ENCODE measurements around the gene MICA.
A peak's percentile ranks its signal among the peaks of the same experiment; 100 is the strongest.

GRCh38 chr6:31399589-31400466 is 3.6 kb upstream of the MICA start:
- TF ChIP-seq EZH2 (IDR thresholded peaks at IDR 0.05; ENCODE audit: borderline replicate concordance) (no peak), CTCF (IDR thresholded peaks at IDR 0.05; ENCODE audit: poor library complexity) (peak; percentile 97)
